Stimulated activated effector memory CD8-positive, alpha-beta T cell treated with anti-CD3 and anti-CD28 coated beads, Interleukin-12 subunit alpha, Interleukin-12 subunit beta, amount 100 ng/mL, for 72 hours (primary cell): ENCODE data around the gene RYR2.
"Not testable (repeated sequence)": the region's sequence is repeated elsewhere in the genome, so short reads cannot be mapped to it uniquely, and the experiment has no call there.

Experiments
- ATAC-seq: fragments of 150-1000 bp; cut with Tn5 transposase; 2 replicates; pipeline ENCODE4 v1.10.0; 2021
- DNase-seq, 2 donors: peaks; one replicate each; pipeline ENCODE4 v3.0.0; 2021 to 2022; ENCODE audit warnings: low spot score in 2 of 2
- H3K27ac Mint-ChIP-seq: one replicate; pipeline ENCODE4 v1.8.0; 2022; ENCODE audit warnings: mild to moderate bottlenecking, mixed read lengths
- H3K36me3 Mint-ChIP-seq: one replicate; pipeline ENCODE4 v1.8.0; 2022; ENCODE audit warnings: mild to moderate bottlenecking, mixed read lengths
- H3K4me1 Mint-ChIP-seq: one replicate; pipeline ENCODE4 v1.8.0; 2022; ENCODE audit warnings: mixed read lengths
- H3K4me3 Mint-ChIP-seq: one replicate; pipeline ENCODE4 v1.8.0; 2022; ENCODE audit warnings: mild to moderate bottlenecking, mixed read lengths
- H3K9me3 Mint-ChIP-seq: one replicate; pipeline ENCODE4 v1.8.0; 2022; ENCODE audit warnings: mixed read lengths

The RYR2 gene

GRCh38 chr1:237093691-237094090 is 51.7 kb downstream of the RYR2 start:
- H3K9me3 Mint-ChIP-seq = peaks cover 2% of the 10 kb centered on the region
- H3K4me3 Mint-ChIP-seq = no peak overlapping the region
- H3K27ac Mint-ChIP-seq = no peak overlapping the region
- no peak for ATAC-seq
- H3K4me1 Mint-ChIP-seq = no peaks in the 10 kb centered on the region
- DNase-seq = no peak
- no peaks in the 10 kb centered on the region for H3K36me3 Mint-ChIP-seq

DNA sequence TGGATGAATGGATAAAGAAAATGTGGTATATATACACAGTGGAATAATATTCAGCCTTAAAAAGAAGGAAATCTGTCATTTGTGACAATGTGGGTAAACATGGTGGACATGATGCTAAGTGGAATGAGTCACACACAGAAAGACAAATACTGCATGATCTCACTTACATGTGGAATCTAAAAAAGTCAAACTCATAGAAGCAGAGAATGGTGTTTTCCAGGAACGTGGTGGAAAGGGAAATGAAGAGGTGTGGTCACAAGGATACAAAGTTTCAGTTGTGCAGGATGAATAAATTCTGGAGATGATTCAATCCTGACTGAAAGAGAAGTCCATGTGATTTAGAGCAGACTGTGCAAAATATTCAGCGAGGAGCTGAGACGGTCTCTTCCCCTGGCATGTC is 56.6 kb downstream of the RYR2 start:
- no peak overlapping the region for H3K4me3 Mint-ChIP-seq
- H3K36me3 Mint-ChIP-seq = no peaks in the 10 kb centered on the region
- DNase-seq = no peak
- H3K4me1 Mint-ChIP-seq = no peaks in the 10 kb centered on the region
- H3K27ac Mint-ChIP-seq = no peak overlapping the region
- no peak for ATAC-seq
- H3K9me3 Mint-ChIP-seq = peaks cover 2% of the 10 kb centered on the region

DNA sequence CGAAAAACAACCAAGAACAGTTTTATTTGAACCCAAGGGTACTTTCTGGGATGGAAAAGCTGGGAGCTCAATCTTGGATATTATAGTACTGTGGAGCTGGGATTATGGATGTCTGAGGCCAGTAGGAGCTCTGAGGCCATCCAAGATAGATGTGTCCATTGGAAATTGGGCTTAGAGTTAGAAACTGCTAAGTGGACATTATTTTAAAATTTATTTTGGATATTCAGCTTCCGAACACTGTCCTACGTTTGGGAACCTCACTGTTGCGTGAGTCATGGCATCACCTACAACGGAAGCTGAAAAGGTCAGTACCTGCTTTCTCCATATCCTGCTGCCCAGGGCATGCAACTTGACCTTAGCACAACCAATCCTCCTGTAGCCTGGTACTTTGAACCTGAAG is 61.0 kb downstream of the RYR2 start:
- H3K36me3 Mint-ChIP-seq = no peaks in the 10 kb centered on the region
- no peak overlapping the region for H3K27ac Mint-ChIP-seq
- DNase-seq (no peak), ATAC-seq (no peak)
- no peaks in the 10 kb centered on the region for H3K9me3 Mint-ChIP-seq
- no peaks in the 10 kb centered on the region for H3K4me1 Mint-ChIP-seq
- no peak overlapping the region for H3K4me3 Mint-ChIP-seq

DNA sequence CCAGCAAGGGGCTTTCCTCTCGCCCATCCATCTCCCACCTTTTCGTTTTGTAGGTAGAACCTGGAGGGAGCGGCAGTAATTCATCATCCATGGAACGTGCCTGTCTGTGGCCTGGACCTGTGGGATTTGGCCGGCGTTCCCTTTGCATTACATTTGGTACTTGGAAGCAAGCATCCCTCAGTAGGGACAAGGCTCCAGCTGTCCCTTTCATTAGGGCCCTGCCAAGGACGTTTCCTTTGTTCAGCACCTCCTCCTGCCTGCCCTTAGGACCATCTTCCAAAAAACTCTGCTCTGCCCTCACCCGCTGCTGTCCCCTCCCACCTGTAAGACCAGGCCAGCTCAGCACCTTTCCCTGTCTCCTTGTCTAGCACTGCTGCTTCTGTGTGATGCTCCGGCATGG is 62.1 kb downstream of the RYR2 start:
- no peaks in the 10 kb centered on the region for H3K36me3 Mint-ChIP-seq
- H3K9me3 Mint-ChIP-seq = no peaks in the 10 kb centered on the region
- DNase-seq = no peak
- no peaks in the 10 kb centered on the region for H3K4me1 Mint-ChIP-seq
- no peak overlapping the region for H3K4me3 Mint-ChIP-seq
- H3K27ac Mint-ChIP-seq = no peak overlapping the region
- ATAC-seq = no peak

DNA sequence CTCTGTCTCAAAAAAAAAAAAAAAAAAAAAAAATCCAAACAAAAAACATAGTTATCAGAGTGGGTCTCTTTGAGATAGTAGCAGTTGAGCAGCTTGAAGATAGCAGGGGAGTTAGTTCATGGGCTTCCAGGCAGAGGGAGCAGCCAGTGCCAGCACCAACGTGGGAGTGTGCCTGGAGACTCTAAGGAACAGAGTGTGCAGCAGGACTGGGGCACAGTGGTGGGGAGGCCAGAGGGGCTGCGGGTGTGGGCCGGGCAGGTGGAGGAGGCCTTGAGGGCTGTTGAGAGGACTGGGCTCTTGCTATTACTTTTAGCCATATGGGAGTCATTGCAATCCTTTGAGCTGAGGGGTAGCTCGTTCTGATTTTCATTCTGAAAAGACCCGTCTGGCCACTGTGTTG is 63.8 kb downstream of the RYR2 start:
- H3K4me1 Mint-ChIP-seq = no peaks in the 10 kb centered on the region
- no peaks in the 10 kb centered on the region for H3K9me3 Mint-ChIP-seq
- ATAC-seq (peak; percentile 7), DNase-seq (no peak)
- peak overlapping the region; percentile 40 for H3K27ac Mint-ChIP-seq
- no peaks in the 10 kb centered on the region for H3K36me3 Mint-ChIP-seq
- no peak overlapping the region for H3K4me3 Mint-ChIP-seq

GRCh38 chr1:237108297-237109040 is 66.5 kb downstream of the RYR2 start:
- Mint-ChIP-seq H3K36me3 (no peaks in the 10 kb centered on the region), H3K4me3 (no peak overlapping the region), H3K9me3 (no peaks in the 10 kb centered on the region), H3K27ac (no peak overlapping the region), H3K4me1 (no peaks in the 10 kb centered on the region)
- no peak for ATAC-seq
- no peak for DNase-seq

- ATAC-seq (no peak), DNase-seq (no peak)
- Mint-ChIP-seq H3K4me3 (no peak overlapping the region), H3K4me1 (no peaks in the 10 kb centered on the region), H3K36me3 (no peaks in the 10 kb centered on the region), H3K27ac (no peak overlapping the region), H3K9me3 (no peaks in the 10 kb centered on the region)
Observed at GRCh38 chr1:237111807-237112206, 69.8 kb downstream of the RYR2 start.

DNA sequence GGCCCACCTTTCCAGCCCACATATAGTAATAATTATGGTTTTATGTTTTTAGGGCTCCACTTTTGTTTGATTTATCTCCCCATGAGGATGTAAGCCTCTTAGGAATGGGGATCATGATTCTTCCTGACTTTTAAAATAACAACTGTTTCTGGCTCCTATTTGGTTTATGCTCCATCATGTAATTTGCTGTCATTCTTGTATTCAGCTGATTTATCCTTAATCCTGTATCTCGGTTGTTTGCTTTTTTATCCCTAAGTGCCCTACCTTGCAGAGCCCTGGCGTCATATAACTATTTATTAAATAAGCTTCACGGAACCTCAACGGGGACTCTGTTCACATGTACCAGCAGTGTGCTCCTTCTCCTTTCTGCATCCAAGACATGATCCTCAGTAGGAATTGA is 70.7 kb downstream of the RYR2 start:
- H3K4me1 Mint-ChIP-seq = no peaks in the 10 kb centered on the region
- no peak overlapping the region for H3K27ac Mint-ChIP-seq
- ATAC-seq = no peak
- H3K9me3 Mint-ChIP-seq = no peaks in the 10 kb centered on the region
- no peak for DNase-seq
- no peak overlapping the region for H3K4me3 Mint-ChIP-seq
- H3K36me3 Mint-ChIP-seq = no peaks in the 10 kb centered on the region

- no peak for DNase-seq
- Mint-ChIP-seq H3K27ac (no peak overlapping the region), H3K9me3 (no peaks in the 10 kb centered on the region), H3K4me3 (no peak overlapping the region), H3K4me1 (no peaks in the 10 kb centered on the region), H3K36me3 (no peaks in the 10 kb centered on the region)
- ATAC-seq = no peak
Observed at GRCh38 chr1:237115035-237115434, 73.1 kb downstream of the RYR2 start.

GRCh38 chr1:237119091-237119490 is 77.1 kb downstream of the RYR2 start:
- ATAC-seq (no peak), DNase-seq (no peak)
- H3K27ac Mint-ChIP-seq = no peak overlapping the region
- no peaks in the 10 kb centered on the region for H3K4me1 Mint-ChIP-seq
- H3K36me3 Mint-ChIP-seq = no peaks in the 10 kb centered on the region
- H3K9me3 Mint-ChIP-seq = no peaks in the 10 kb centered on the region
- H3K4me3 Mint-ChIP-seq = no peak overlapping the region

DNA sequence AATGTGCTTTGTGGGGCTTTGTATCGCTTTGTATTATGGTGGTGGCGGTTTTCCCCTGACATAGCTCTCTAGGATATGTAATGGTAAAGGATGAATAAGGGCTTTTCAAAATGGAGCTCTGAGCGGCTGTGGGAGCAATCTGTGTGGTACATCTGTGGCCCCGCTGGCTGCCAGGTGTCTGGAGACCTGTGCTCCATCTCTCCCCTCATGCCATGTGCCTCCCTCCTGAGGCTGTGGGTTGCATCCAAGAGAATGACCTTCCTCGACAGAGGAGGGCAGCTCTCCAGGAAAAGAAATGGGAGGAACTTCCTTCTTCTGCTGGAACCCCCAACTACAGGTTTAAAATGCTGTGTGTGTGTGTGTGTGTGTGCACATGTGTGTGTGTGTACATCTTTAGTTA is 78.7 kb downstream of the RYR2 start:
- H3K27ac Mint-ChIP-seq = no peak overlapping the region
- no peaks in the 10 kb centered on the region for H3K9me3 Mint-ChIP-seq
- no peaks in the 10 kb centered on the region for H3K36me3 Mint-ChIP-seq
- H3K4me3 Mint-ChIP-seq = no peak overlapping the region
- no peaks in the 10 kb centered on the region for H3K4me1 Mint-ChIP-seq
- DNase-seq (no peak), ATAC-seq (no peak)

DNA sequence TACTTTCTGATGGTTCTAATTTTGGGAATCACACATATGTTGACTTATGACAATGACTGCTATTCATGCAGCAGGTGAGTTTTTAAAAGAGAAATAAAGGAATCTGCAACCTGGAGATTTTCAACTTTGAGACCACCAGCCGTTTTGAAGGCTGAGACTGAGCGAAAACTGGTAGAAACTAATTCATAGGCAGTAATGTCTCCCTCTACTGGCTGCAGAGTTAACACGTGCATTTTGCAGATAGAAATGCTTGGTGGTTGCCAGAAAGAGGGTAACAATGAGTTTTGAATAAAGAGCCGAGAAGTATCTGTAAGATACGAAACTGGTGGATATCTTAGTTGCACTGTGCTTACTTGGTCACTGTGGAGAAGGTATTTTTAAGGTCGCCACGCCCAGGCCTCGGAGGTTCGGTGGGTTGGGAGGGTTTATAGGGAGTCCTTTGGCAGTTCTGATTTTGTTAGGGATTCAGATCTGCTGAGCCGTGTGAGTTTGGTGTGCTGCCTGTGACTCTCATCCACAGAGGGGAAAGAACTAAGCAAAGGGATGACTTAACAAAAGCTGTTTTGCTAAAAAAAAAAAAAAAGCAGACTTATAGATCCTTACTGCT is 83.0 kb downstream of the RYR2 start:
- no peak for ATAC-seq
- DNase-seq = no peak
- Mint-ChIP-seq H3K27ac (no peak overlapping the region), H3K9me3 (peaks cover 7% of the 10 kb centered on the region), H3K4me1 (no peaks in the 10 kb centered on the region), H3K36me3 (no peaks in the 10 kb centered on the region), H3K4me3 (no peak overlapping the region)

DNA sequence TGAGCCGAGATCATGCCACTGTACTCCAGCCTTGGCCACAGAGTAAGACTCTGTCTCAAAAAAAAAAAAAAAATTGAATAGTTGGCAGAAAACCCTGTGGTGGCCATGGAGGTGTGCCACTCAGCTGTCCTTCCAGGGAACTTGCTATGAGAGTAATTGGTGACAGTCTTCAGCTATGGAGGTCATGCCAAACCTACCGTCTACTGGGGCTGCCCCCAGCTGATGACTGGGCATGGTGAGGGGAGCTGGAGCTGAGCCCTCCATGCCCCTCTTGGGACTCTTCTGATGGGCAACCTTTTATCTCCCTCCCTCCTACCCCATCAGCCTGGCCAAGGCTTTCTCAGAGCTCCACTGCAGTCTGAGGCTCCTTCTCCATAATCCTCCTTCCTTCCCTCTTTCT is 84.2 kb downstream of the RYR2 start:
- Mint-ChIP-seq H3K27ac (no peak overlapping the region), H3K9me3 (peaks cover 7% of the 10 kb centered on the region), H3K4me3 (no peak overlapping the region), H3K36me3 (no peaks in the 10 kb centered on the region), H3K4me1 (no peaks in the 10 kb centered on the region)
- DNase-seq (no peak), ATAC-seq (no peak)

- not testable (repeated sequence) for H3K4me3 Mint-ChIP-seq, H3K27ac Mint-ChIP-seq, H3K9me3 Mint-ChIP-seq, H3K4me1 Mint-ChIP-seq, H3K36me3 Mint-ChIP-seq, DNase-seq, ATAC-seq
Observed at GRCh38 chr1:237127301-237127700, 85.3 kb downstream of the RYR2 start.

DNA sequence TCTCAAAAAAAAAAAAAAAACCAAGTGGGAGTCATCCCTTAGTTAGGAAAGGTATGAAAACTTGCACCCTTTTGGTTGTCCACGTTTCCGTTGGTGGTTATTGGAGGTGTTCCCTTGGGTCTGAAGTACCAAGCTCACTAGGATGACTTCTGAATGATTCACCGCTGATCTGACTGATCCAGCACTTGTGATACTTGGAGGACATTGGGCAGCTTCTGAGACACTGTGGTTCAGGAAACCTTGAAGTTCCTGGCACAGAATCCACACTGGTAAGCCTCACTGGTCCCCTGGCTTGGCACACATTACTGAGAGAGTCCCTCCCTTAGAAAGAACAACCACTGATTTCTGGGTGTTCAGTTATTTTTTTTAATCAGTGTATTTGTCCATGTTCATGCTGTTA is 91.9 kb downstream of the RYR2 start:
- no peak overlapping the region for H3K27ac Mint-ChIP-seq
- no peak overlapping the region for H3K4me3 Mint-ChIP-seq
- DNase-seq (no peak), ATAC-seq (no peak)
- H3K9me3 Mint-ChIP-seq = peaks cover 12% of the 10 kb centered on the region
- H3K4me1 Mint-ChIP-seq = no peaks in the 10 kb centered on the region
- no peaks in the 10 kb centered on the region for H3K36me3 Mint-ChIP-seq

DNA sequence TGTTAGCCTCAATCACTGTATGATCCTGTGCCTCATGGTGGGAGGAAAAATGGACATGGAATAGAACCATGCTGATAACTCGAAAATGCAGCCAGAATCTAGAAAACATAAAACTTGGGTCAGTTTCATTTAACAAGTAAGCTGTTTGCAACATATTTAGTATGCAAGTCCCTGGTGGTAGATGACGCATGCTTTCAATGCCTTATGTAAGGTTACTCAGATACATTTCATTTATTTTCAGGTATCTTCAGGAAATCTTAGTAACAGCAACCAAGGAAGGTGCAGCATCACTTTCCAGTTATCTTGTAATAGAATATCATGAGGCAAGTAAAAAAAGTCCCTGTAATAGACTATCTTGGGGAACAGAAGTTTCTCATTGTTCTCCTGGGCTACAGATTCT is 92.9 kb downstream of the RYR2 start:
- ATAC-seq (no peak), DNase-seq (no peak)
- Mint-ChIP-seq H3K4me3 (no peak overlapping the region), H3K36me3 (no peaks in the 10 kb centered on the region), H3K27ac (no peak overlapping the region), H3K9me3 (peaks cover 12% of the 10 kb centered on the region), H3K4me1 (no peaks in the 10 kb centered on the region)
